BJ (cell line): Measurements from ENCODE around the gene SLC35G3. TPM values are rescaled to one million over a fixed set of nuclear protein-coding genes. Genes with fewer than 3 reads are reported as not detected.
"Not testable (repeated sequence)": the region's sequence is repeated elsewhere in the genome, so short reads cannot be mapped to it uniquely, and the experiment has no call there.

Experiments used
- CTCF ChIA-PET: fragments of 350-600 bp; formaldehyde crosslinking; extraction: SDS; loops from one replicate; lab custom pipeline; 2021; ENCODE audit warnings: antibody characterized with exemption, inconsistent platforms; lab: Yijun Ruan, JAX
- POLR2A ChIA-PET: fragments of 300-600 bp; sonication (Branson Sonifier 250); formaldehyde crosslinking; extraction: SDS; loops from one replicate; lab custom pipeline; 2021; ENCODE audit warnings: antibody characterized with exemption; lab: Charles Lee
- DNase-seq: peaks from one replicate; pipeline ENCODE4 v3.0.0-alpha.2; 2011; ENCODE audit warnings: low read depth
- H3K27me3 ChIP-seq: 2 replicates; pipeline ENCODE4 v1.6.0; 2011; ENCODE audit warnings: low read length; ENCODE audit not compliant: control insufficient read depth, insufficient read depth
- H3K36me3 ChIP-seq: 2 replicates; pipeline ENCODE4 v1.5.1; 2011; ENCODE audit warnings: low read length; ENCODE audit not compliant: control insufficient read depth, insufficient read depth
- H3K4me3 ChIP-seq: 2 replicates; pipeline ENCODE4 v1.5.1; 2011; ENCODE audit warnings: low read depth, mild to moderate bottlenecking, control low read depth, low read length
- CTCF ChIP-seq: IDR thresholded peaks from 2 replicates; pipeline ENCODE4 v1.5.1; 2011; ENCODE audit warnings: low read depth, mild to moderate bottlenecking, control low read depth, inconsistent platforms, low read length, moderate library complexity; ENCODE audit not compliant: insufficient read depth
- polyA plus RNA-seq: library from polyadenylated mRNA; depleted of rRNA; stranded (reverse); fragments of >200 nt; gene quantifications from 2 replicates; pipeline ENCODE4 v1.2.3, GENCODE V29; 2011

SLC35G3 gene
- polyA plus RNA-seq, 1 experiment: not detected

GRCh38 chr17:35235289-35235688 is 41.1 kb upstream of the SLC35G3 start:
- CTCF ChIA-PET: interaction anchor here (0.6 to 1.3 kb wide), 2 partner anchors 44 to 111 kb away, joined by 3 read pairs; no protein-coding TSS in a partner anchor
- Histone ChIP-seq H3K4me3 (no peak overlapping the region), H3K36me3 (no peaks in the 10 kb centered on the region), H3K27me3 (peaks cover 2% of the 10 kb centered on the region; the same call in 1 of the 2 replicates)
- TF ChIP-seq CTCF: no peak
- POLR2A ChIA-PET: no interaction called here
- DNase-seq: no peak

- POLR2A ChIA-PET, CTCF ChIA-PET: not testable (repeated sequence)
Measured at GRCh38 chr17:35234315-35234714, 40.1 kb upstream of the SLC35G3 start.

GRCh38 chr17:35229638-35230037 is 35.4 kb upstream of the SLC35G3 start:
- H3K27me3 ChIP-seq: peaks cover 2% of the 10 kb centered on the region
- ChIA-PET POLR2A (no interaction called here), CTCF (no interaction called here)
- H3K36me3 ChIP-seq: no peaks in the 10 kb centered on the region
- DNase-seq: no peak
- no peak overlapping the region for H3K4me3 ChIP-seq
- TF ChIP-seq CTCF: no peak

More at GRCh38 chr17:35234315-35234714, 40.1 kb upstream of the SLC35G3 start:
- DNase-seq, H3K4me3 ChIP-seq, H3K36me3 ChIP-seq, H3K27me3 ChIP-seq: not testable (repeated sequence)

- POLR2A ChIA-PET: no interaction called here
- CTCF ChIA-PET: no interaction called here
Measured at GRCh38 chr17:35227546-35227945, 33.4 kb upstream of the SLC35G3 start.

GRCh38 chr17:35224436-35224835 is 30.2 kb upstream of the SLC35G3 start:
- CTCF ChIA-PET: interaction anchor here (1.1 kb wide), 1 partner anchor 40 kb away, joined by 3 read pairs; no protein-coding TSS in a partner anchor
- POLR2A ChIA-PET: no interaction called here

More at GRCh38 chr17:35227546-35227945, 33.4 kb upstream of the SLC35G3 start:
- no peak for DNase-seq
- H3K4me3 ChIP-seq: no peak overlapping the region
- H3K36me3 ChIP-seq: no peaks in the 10 kb centered on the region
- peaks cover 2% of the 10 kb centered on the region for H3K27me3 ChIP-seq
- TF ChIP-seq CTCF: no peak

More at GRCh38 chr17:35224436-35224835, 30.2 kb upstream of the SLC35G3 start:
- Histone ChIP-seq H3K4me3 (no peak overlapping the region), H3K27me3 (peaks cover 1% of the 10 kb centered on the region), H3K36me3 (no peaks in the 10 kb centered on the region)
- no peak for DNase-seq
- no peak for TF ChIP-seq CTCF
